ENCODE results near the gene WDFY4. TPM values are rescaled to one million over a fixed set of nuclear protein-coding genes. Genes with fewer than 3 reads are reported as not detected.

WDFY4 gene
- total and polyA plus RNA-seq, 2 of the 4 experiments (the other 2 are of a cell fraction), result not detected

- H2AK5ac ChIP-seq (ENCODE audit: low read depth, low read length), result no peak overlapping the region
- H4K20me1 ChIP-seq (ENCODE audit: insufficient read depth, low read length), result no peaks in the 10 kb centered on the region
- no peak overlapping the region for H2AFZ ChIP-seq (replicated peaks; ENCODE audit: low read length, poor library complexity)
- WGBS, 2 experiments (ENCODE audit: extremely low coverage in 2 of 2, insufficient read length in 1 of 2), result no CpG with 5 or more reads among the region's 3 CpGs
- no peak overlapping the region for H3K4me2 ChIP-seq (ENCODE audit: low read depth, low read length)
- H3K9me3 ChIP-seq (ENCODE audit: control insufficient read depth, insufficient read depth, low read length), result no peaks in the 10 kb centered on the region
- no peak overlapping the region for H3K9ac ChIP-seq (ENCODE audit: low read depth, low read length)
- no peak overlapping the region for H3K18ac ChIP-seq (ENCODE audit: low read depth, low read length)
- no peak overlapping the region for H3K4ac ChIP-seq (ENCODE audit: low read depth, low read length)
- no peaks in the 10 kb centered on the region for H3K36me3 ChIP-seq (ENCODE audit: control insufficient read depth, insufficient read depth, low read length)
- no peak overlapping the region for H3K4me3 ChIP-seq (ENCODE audit: insufficient read depth, low read depth, low read length)
- no peak for ATAC-seq (ENCODE audit: low read depth)
- BruUV-seq (replicated peaks), result no TSS peak
- TF ChIP-seq CEBPB (IDR thresholded peaks at IDR 0.05; ENCODE audit: low read depth, low read length) (no peak), USF2 (IDR thresholded peaks at IDR 0.05; ENCODE audit: low read depth, low read length) (no peak), SMC3 (IDR thresholded peaks at IDR 0.05; ENCODE audit: low read depth, low read length) (no peak), MXI1 (IDR thresholded peaks at IDR 0.05; ENCODE audit: borderline replicate concordance, low read depth, low read length) (no peak), MAZ (IDR thresholded peaks at IDR 0.05; ENCODE audit: borderline replicate concordance, low read depth, low read length) (no peak), RAD21 (IDR thresholded peaks at IDR 0.05; ENCODE audit: low read length) (no peak), FOS (IDR thresholded peaks at IDR 0.05; ENCODE audit: low read depth, low read length) (no peak), MAFK (IDR thresholded peaks at IDR 0.05; ENCODE audit: low read depth, low read length) (no peak), CTCF (conservative IDR thresholded peaks at IDR 0.05; ENCODE audit: low read depth, low read length) (no peak), RFX5 (IDR thresholded peaks at IDR 0.05; ENCODE audit: low read depth, low read length) (no peak), CHD1 (IDR thresholded peaks at IDR 0.05; ENCODE audit: low read depth, low read length) (no peak), NFE2L2 (IDR thresholded peaks at IDR 0.05; ENCODE audit: low read depth, low read length) (no peak), POLR2A (IDR thresholded peaks at IDR 0.05; ENCODE audit: low read depth, low read length) (no peak), BHLHE40 (IDR thresholded peaks at IDR 0.05; ENCODE audit: low read depth, low read length) (no peak), RCOR1 (IDR thresholded peaks at IDR 0.05; ENCODE audit: insufficient replicate concordance, low read length) (no peak), ELK1 (IDR thresholded peaks at IDR 0.05; ENCODE audit: borderline replicate concordance, low read depth, low read length) (no peak)
- CTCF ChIA-PET, result no interaction called here
- POLR2A ChIA-PET (ENCODE audit: unreplicated experiment), result no interaction called here
- no peak overlapping the region for H2BK5ac ChIP-seq (ENCODE audit: low read depth, low read length, poor library complexity, severe bottlenecking)
- no peaks in the 10 kb centered on the region for H3K4me1 ChIP-seq (ENCODE audit: control insufficient read depth, insufficient read depth, low read length)
- H2BK20ac ChIP-seq (ENCODE audit: low read depth, low read length), result no peak overlapping the region
- intact Hi-C loops (cut with micrococcal nuclease) (no loop called here), dilution Hi-C loops (cut with HindIII; ENCODE audit: low sequenced_read_pairs, unreplicated experiment) (no loop called here), in situ Hi-C loops (cut with MboI; ENCODE audit: low sequenced_read_pairs) (no loop called here)
- no peak overlapping the region for H2AK9ac ChIP-seq (replicated peaks; ENCODE audit: low read depth, low read length, poor library complexity)
- peaks cover 14% of the 10 kb centered on the region for H3K27me3 ChIP-seq (ENCODE audit: control insufficient read depth, insufficient read depth, low read length)
- H3K56ac ChIP-seq (ENCODE audit: extremely low read depth, insufficient read depth, low read length), result no peak overlapping the region
- H4K5ac ChIP-seq (ENCODE audit: low read depth, low read length), result no peak overlapping the region
- no peak overlapping the region for H3K14ac ChIP-seq (replicated peaks; ENCODE audit: low read depth, low read length)
- H2BK120ac ChIP-seq (ENCODE audit: low read depth, low read length), result no peak overlapping the region
- no peak for DNase-seq
- H4K91ac ChIP-seq (ENCODE audit: insufficient read depth, low read depth, low read length), result no peak overlapping the region
- no peak overlapping the region for H2BK15ac ChIP-seq (ENCODE audit: low read depth, low read length)
- no peaks in the 10 kb centered on the region for H3K79me1 ChIP-seq (ENCODE audit: low read depth in 1 of 2, low read length in 2 of 2)
- H3K23ac ChIP-seq (ENCODE audit: low read depth, low read length), result no peak overlapping the region
- no peak overlapping the region for H3K27ac ChIP-seq (ENCODE audit: insufficient read depth, low read length)
- H4K8ac ChIP-seq (ENCODE audit: low read depth in 2 of 2, low read length in 2 of 2), result no peak overlapping the region
- H3K9me1 ChIP-seq (ENCODE audit: insufficient read depth, low read length), result no peaks in the 10 kb centered on the region
Measured at GRCh38 chr10:48792121-48792520, 107.4 kb downstream of the WDFY4 start.

All from IMR-90 (cell line).